ENCODE data around the gene PCDH9.
"Not testable (repeated sequence)": the region's sequence is repeated elsewhere in the genome, so short reads cannot be mapped to it uniquely, and the experiment has no call there.

The PCDH9 gene

DNA sequence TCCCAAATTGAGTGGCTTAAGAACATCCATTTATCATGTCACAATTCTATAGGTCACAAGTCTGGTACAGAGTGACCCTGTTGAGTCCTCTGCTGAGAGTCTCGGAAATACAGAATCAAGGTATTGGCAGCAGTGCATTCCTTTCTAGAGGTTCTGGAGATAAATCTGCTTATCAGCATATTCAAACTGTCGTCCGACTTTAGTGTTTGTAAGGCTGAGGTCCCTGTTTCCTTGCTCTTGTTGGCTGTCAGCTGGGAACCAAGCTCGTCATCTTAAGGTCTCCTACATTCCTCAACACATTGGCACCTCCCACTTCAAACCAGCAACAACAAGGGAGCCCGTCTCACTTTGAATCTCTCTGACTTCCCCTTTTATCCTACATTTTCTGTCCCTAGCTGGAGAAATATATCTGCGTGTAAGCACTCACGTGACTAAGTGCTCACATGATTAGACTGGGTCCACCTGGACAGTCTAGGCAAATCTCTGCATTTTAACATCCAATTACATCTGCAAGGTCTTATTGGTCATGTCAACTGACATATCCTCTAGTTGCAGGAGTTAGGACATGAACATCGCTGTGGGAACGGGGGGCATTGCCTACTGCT lies 886.8 kb downstream of the PCDH9 start:
- no peak for DNase-seq (ENCODE audit: low read depth)

DNA sequence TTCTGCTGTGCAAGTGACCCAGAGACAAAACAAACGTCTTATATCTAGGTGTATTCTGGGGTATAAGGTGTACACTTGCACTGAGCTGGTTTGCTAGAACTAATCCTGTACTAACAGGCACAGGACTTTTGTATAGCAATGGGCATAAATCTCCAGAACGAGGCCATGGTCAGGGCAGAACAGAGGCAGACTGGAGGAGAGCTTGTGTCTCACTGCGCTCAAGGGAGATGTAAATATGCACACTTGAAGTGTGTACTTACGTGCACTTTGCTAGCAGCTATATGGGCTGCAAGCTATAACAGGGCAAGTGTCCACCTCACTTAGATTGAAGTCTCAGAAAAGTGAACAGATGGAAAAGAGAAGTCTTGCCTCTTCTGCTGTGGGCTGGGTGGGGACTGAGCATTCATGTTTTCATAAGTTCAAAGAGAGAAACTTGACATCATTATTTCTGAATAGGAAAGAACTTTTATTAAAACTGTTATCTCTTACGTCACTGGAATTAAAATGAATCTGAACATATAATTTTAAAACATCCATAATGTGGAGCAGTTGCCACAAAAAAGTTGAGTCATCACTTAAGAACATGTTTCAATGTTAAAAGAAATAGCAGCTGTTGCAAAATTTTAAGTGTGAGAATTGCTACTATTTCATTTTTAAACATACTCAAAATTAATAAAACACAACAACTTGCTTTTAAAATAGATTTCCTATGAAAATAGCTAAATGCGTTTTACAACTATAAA lies 888.3 kb downstream of the PCDH9 start:
- DNase-seq (ENCODE audit: low read depth) = no peak

DNA sequence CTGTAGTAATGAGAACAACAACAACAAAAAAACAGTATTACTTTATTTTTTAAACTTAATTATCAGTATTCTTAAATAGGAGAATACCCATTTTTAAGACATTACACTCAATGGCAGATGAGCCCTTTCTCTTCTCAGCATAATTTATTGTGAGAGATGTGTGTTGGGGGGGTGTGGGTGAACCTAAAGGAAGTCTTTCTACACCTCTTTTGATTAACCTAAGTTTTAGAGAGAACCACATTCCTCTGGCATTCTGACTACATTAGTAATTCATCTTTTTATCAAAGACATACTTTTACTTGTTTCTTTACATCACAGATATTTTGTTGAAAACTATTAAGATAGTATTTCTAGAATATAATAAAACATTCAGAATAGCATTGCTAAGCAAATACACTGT lies 890.9 kb downstream of the PCDH9 start:
- DNase-seq (ENCODE audit: low read depth) = no peak

DNA sequence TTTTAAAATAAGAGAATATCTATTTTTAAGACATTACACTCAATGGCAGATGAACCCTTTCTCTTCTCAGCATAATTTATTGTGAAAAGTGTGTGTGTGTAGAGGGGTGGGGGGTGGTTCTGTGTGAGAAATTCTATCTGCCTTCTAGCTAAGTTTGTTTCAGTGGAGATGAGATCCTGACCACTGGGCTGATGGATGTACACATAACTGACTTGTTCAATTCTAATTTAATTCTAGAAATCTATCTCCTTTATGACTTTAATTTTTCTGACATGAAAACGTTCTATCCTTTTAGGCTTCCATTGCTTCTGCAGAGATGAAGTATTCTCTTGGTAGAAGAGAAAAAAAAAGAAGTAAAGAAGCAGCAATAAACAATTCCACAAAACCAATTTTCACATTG lies 891.6 kb downstream of the PCDH9 start:
- no peak for DNase-seq (ENCODE audit: low read depth)

DNA sequence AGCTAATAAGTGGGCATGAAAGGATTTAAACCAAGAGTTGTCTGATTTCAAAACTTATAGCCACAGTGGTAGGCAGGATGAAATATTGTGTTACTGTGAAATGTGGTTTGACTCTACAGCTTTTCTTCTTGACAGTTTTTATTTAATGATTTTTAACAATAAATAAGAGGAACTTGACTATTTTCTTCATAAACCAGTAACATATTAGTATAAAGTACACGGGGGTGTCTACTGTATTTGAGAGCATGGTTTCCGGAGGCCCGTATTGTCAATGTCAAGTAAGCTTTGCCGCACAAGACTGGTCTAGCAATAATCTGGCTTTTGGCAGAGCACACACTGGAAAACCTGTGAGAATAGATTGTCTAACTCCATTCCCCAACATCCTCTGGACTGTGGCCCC lies 894.5 kb downstream of the PCDH9 start:
- no peak for DNase-seq (ENCODE audit: low read depth)

DNA sequence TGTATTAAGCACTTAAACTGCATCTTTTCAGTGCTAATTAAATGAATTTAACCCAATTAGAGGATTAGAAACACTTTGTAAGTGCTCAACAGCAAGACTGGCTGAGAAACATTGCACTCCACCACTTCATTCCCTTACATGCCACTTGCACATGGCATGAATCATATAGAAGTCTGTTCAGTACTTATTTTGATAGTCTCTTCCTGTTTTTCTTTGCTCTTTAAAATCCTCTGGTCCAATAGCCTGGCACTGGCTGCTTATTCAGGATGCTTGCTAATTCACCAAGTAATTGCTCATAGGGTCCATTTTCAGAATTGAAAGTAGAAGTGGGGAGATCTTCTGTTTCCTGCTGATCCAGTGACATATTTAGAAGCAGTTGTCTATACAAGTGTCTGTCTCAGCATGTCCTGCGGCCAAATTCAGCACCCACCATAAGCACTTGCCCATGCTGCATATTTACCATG lies 900.1 kb downstream of the PCDH9 start:
- no peak for DNase-seq (ENCODE audit: low read depth)

DNA sequence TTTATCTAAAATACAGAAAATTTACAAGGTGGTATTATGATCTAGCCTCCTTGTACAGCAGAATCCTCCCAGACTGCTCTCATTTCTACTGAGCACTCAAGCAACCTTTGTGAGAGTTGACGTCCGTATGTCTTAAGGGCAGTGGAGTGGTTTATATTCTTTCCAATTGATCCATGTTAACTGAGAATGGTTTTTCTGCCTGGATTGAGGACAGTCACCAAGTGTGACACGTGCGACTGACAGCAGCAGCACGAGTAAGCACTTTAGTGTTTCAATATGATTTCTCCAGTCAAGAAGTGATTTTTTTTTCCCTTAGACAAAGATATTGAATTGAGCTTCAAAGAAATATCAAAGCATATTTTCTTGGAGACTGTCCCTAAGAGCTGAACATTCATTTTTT lies 901.7 kb downstream of the PCDH9 start:
- DNase-seq (ENCODE audit: low read depth) = no peak

DNA sequence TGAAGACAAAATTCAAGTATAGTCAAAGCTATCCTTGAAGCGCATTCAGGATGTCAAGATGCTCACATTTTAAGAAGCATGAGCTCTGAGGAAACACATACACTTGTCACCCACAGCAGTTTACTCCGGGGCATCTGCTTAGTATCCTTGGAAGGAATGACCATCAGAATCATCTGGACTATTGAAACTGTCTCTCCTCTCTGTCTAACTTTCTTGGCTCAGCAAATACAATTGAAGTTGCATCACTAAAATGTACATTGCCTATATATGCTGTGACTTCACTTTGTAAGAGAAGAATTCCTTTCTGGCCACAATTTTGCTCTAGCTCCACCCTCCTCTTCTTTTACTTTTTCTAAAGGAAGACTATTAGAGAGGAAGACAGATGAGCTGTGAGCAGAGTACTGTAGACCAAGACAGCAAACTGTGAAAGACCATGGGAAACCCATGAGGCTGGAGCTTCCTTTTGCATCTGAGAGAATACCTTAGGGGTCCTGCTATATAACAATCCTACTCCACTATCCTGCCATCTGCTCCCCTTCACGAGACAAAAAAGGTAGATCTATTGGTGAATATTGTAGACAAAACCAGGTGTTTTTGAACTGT lies 906.3 kb downstream of the PCDH9 start:
- DNase-seq (ENCODE audit: low read depth) = no peak

DNA sequence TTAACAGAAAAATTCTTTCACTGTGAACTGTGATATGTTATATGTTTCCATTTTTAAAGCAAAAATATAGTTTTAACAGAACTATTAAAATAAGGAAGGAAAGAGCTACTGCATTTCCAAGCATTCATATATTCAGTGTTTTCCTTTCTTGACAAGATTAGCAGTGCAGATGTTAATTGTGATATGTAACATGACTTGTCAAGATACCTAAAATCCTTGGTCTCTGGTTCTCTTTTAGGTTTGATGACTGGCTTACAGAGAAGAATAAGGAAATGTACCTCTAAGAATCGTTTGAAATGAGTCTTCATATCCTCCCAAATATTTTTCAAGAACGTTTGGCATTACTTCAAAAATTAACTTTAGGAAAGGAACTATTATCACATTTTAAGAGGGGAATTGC lies 907.2 kb downstream of the PCDH9 start:
- DNase-seq (ENCODE audit: low read depth) = no peak

DNA sequence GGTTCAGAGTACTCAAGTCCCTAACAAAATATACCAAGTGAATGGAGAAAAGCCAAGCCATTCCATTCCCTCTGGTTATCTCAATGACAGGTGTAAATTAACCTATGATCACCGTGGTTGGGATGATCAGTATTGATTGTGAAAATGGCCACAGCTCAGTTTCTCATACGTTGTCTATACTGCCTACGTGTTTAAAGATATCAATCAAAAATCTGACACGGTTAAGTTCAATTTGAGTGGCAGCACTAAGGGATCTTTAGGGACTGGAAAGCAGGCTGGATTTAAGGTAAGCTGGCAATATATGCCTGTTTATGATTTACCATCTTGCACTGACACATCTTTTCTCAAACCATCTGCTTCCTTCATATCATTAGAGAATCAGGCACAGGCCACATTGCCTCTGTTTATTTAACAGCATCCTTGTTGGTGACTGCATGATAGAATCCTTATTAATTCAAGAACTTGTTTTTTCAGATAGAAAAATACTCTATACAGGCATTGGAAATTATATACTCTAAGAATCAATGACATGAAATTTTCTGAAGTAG lies 907.9 kb downstream of the PCDH9 start:
- DNase-seq (ENCODE audit: low read depth) = no peak

DNA sequence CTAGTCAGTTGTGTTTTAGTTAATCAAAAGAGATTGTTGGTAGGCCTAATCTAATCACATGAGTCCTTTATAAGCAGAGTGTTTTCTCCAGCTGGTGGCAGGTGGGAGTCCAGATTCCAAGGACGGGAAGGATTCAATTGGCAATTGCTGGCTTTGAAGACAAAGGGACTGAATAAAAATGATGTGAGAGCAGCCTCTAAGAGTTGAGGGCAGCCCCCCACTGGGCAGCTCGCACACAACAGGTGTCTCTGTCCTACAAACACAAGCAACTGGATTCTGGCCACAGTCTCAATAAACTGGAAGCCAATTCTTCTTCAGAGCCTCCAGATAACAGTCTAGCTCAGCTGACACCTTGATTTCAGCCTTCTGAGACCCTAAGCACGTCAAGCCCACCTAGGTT lies 915.2 kb downstream of the PCDH9 start:
- no peak for DNase-seq (ENCODE audit: low read depth)

DNA sequence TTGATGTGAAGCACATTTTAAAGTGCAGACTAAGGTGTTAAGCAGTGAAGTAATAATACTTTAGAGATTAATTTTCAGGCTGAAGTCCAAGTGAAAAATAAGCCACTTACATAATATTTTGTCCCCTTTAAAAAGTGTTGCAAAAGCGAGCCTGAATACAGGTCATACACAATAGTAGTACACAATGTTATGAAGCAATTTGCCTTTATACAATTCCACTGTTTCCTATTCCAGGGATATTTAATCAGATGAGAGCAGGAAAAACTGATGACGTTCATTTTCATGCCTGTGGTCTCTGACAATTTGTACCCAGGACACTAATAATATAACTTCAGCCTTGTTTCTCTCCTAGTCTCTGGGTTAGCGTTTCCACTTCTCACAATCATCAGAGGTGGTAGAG lies 916.7 kb downstream of the PCDH9 start:
- DNase-seq (ENCODE audit: low read depth) = no peak

DNA sequence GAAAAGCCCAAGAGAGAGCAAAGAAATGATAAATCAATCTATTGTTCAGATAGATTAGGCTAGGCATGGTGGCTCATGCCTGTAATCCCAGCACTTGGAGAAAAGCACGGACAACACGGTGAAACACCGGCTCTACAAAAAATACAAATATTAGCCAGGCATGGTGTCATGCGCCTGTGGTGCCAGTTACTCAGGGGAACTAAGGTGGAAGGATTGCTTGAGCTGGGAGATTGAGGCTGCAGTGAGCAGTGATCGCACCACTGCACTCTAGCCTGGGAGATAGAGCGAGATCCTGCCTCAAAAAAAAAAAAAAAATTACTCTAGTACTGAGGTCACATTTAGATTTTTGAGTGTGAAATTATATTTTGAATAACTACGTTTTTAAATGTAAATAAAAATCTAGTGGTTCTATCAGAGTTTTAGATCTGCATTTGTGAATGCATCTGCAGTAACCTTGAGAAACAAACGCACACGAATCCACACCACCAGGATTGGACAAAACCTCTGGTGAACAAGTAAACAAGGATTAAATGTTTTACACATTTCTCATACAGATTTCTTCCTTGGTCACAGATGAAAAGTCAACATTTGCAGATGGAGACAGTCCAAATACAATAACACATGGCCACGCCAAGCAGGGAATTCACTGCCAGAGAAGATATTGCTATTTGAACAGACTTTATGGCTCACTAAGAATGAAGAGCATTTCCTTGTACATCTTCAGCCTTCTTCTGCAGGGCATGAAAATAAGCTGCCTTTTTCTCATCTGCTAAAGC lies 917.6 kb downstream of the PCDH9 start:
- no peak for DNase-seq (ENCODE audit: low read depth)

DNA sequence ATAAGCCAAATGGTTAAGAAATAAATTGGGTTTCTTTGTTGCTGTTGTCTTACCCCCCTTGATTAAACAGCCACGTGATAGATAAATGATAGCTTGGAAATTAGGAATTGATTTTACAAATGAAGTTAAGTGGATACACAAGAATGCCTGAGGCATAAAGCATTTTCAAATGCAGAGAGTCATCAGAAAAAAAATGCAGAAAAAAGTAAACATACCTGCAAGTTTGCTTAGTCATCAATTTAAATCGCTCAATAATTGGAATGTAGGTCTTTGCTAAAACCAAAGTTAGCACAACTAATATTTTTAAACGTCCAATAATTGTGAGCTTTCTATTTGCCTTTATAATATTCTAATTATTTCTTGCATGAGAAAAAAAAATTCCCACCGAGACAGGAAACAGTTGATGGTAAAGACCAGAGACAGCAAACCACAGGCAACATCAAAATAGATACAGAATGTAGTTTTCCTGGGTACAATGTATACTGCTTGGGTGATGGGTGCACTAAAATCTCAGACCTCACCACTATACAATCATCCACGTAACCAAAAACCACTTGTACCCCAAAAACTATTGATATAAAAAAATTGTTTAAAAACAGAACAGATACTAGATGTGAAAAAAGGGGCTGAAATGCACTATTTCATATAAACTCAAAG lies 924.0 kb downstream of the PCDH9 start:
- no peak for DNase-seq (ENCODE audit: low read depth)

DNA sequence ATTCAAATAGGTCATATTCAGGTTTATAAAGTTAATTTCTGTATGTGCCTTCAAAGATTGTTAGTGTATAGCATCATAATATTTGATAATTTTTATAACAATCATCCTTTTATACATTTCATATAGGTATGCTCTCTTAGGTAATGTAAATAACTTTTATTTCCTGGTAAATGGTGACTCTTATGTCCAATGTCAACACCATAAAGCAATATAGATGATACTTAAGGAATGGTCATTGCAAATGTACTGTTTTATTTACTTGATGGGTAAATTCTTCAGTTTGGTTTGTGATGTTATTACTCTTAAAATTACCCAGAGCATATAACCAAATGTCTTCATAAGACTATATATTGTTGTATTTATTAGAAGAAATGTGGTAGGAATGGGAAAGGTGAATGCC lies 928.7 kb downstream of the PCDH9 start:
- DNase-seq (ENCODE audit: low read depth) = no peak

DNA sequence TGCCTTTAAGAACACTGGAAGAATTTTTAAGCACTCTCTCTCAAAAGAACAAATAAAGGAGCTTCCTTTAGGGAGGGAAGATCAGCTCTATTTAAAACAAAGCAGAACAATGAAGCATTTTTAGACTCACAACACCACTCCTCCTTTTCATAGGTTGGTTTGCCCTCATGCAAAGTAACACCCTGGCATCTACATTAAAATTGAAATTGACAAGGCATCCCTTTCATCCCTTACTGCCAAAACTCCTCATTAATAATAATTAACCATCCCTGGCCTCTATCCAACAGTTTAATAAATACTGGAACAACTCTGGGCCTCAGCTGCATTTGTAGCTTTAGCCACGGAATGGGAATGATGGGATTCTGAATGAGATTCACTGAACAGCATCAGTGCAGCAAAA lies 929.1 kb downstream of the PCDH9 start:
- no peak for DNase-seq (ENCODE audit: low read depth)

DNA sequence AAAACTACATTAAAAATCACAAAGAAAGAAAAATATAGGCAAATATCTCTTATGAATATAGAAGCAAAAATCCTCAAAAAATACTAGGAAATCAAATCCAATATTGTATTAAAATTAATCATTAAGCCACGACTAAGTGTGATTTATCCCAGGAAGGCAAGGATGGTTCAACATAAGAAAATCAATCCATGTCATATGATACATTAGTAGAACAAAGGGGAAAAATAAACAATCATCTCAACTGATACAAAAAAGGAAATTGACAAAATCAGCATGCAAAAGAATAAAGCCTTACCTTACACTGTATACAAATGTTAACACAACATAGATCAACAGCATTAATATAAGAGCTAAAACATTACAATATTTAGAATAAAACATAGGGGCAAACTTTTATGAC lies 933.3 kb downstream of the PCDH9 start:
- no peak for DNase-seq (ENCODE audit: low read depth)

DNA sequence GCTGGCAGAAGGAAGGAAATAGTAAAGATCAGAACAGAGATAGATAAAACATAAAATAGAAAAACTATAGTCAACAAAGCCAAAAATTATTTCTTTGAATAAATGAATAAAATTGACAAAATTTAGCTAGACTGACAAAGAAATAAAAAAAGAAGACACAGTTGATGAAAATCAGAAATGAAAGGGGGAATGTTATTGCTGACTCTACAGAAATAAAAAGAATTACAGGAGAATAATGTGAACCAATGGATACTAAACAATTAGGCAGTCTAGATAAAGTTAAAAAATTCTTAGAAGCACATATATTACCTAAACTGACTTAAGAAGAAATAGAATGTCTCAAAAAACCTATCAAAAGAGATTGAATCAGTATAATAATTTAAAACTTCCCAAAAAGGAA lies 933.8 kb downstream of the PCDH9 start:
- no peak for DNase-seq (ENCODE audit: low read depth)

DNA sequence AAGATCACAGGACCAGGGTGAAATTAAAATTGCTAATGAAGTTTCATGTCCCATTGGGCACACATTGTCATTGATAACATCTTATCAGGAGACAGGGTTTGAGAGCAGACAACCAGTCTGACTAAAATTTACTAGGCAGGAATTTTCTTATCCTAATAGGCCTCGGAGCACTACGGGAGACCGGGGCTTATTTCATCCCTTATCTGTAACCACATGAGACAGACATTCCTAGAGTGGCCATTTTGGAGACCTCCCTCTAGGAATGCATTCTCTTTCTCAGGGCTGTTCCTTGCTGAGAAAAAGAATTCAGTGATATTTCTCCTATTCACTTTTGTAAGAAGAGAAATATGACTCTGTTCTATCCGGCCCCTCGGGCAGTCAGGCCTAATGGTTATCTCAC lies 943.3 kb downstream of the PCDH9 start:
- DNase-seq (ENCODE audit: low read depth) = not testable (repeated sequence)

DNA sequence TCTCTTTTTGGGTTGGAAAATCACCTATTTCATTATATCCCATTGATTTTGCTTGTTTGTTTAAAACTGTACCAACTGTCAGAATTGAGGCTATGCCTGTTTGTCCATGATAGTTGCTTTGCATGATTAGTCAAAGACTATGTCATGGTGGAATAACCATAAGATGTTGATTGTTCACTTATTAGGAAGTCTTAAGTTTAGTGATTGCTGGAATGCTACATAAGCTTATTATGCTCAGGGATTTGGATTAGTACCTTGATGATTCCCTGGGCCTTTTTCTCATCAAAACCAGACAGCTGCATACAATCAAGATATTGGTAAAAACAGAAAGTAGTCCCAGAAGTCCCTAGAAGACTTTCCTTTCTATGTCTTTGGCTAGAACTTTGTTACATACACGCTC lies 954.7 kb downstream of the PCDH9 start:
- DNase-seq (ENCODE audit: low read depth) = no peak

DNA sequence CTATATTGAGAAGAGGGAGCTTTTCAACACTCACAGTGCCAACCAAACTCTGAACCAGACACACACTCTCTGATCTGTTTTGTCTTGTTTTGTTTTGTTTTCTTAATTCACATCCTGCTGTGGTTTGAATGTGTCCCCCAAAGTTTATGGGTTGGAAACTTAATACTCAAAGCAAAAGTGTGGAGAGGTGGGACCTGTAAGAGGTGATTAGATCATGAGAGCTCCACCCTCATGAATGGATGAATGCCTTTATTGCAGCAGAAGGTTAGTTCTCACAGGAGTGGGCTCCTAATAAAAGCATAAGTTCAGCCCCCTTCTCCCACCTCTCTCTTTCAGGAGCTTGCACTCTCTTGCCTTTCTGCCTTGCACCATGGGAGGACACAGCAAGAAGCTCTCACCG lies 957.1 kb downstream of the PCDH9 start:
- no peak for DNase-seq (ENCODE audit: low read depth)

DNA sequence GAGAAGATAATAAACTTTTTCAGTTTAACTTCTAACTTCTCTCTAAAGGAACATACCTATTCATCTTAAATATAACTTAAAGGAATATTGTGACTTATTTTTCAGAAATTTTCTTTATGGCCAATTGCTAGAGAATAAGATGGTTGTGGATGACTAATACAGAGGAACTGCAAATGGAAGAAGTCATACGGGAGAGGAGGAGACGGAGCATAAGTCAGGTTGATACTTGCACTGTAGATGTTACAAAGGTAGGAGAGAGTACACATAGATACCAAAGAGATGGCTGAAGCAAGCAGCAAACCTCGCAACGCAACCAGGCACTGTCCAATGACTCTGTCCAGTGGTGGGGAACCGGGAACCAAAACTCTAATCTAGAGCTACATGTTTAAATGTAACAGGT lies 963.4 kb downstream of the PCDH9 start:
- no peak for DNase-seq (ENCODE audit: low read depth)
